ENCODE results near the gene EIF2B4. TPM values are rescaled to one million over a fixed set of nuclear protein-coding genes. Genes with fewer than 3 reads are reported as not detected.
A peak's percentile ranks its signal among the peaks of the same experiment; 100 is the strongest.

Gene EIF2B4
- 33.4 and 40.1 TPM in 2 replicates for total RNA-seq (2014; rRNA removed)
- 54.8 TPM for polyA plus RNA-seq (2012)

DNA sequence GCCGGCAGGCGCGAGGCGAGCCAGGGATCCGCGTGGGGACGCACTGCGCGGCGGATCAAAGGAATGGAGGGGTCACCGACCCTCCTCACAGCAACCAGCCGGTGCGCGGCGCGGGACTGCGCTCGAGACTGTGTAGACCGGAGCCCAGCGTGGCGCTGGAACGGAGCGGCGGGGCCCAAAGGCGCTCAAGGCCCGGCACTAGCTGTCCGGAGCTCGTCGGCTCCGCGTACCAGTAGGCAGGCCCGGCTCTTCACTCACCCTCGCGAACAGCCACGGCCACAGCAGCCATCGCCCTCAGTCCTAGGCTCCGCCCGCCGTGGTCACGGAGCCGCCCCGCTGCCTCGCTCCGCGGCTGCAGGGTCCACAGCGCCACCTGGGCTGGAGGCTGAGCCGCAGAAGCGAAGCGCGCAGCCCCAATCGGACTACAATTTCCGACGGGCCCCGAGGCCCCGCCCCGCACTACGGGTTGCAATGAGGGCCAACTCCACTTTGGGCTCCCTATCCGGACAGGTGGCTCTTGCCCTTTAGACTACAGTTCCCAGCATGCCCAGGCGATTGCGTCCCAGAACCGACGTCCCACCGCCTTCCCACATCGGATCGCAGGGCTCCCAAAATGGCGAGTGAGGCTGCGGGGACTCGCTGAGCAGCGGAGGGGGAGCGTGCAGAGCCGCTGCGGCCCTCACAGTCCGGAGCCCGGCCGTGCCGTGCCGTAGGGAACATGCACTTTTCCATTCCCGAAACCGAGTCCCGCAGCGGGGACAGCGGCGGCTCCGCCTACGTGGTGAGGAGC, at the start of gene EIF2B4, which contains the start of gene SNX17:
TSS of gene EIF2B4 (minus strand) at position 313 of the 790 bp plus-strand sequence. CDS start at position 289, 24 bp downstream.
TSS of gene SNX17 (plus strand) at position 591 of the 790 bp plus-strand sequence. CDS start at position 719, 128 bp downstream.
- DNase-seq (ENCODE audit: low read depth): peak; percentile 99

- DNase-seq (ENCODE audit: low read depth): no peak
These were observed 46.0 kb upstream of the EIF2B4 start for GRCh38 chr2:27416151-27416550.

- DNase-seq (ENCODE audit: low read depth): no peak
These were observed 42.4 kb upstream of the EIF2B4 start for GRCh38 chr2:27412419-27413152.

DNA sequence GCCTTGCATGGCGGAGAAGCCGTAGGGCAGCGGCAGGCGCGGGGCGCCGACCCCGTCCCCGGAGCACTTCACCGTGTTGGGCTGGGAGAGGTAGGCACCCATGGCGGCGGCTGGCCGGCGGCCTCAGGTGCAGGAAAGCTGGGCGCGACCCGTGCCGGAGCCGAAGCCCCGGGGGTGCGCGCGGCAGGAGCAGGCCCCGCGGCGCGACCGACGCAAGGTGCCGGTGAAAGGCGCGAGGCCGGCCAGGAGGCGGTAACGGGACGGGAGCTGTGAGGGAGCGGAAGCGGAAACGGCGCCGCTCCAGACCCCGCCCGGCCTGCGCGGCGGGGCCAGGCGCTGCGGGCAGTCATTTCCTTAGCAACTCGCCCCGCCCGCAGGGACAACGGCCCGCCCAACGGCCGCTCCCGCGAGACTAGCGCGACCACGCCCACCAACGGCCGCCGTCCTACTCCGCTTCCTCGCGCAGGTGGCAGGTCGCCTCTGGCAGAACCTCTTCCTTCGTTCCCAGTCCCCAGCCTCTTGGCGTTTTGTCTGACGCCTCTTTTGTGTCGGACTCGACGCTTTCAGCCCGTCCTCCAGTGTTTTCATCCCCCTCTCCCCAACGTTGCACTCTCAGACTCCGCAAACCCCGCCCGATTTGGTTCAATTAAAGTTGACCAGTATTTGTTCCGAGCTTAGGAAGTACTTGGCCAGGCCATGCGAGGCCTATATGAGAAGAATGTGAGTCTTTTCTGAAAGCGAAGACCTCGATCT, 39.4 kb upstream of the EIF2B4 start, which contains the start of gene PPM1G:
TSS of gene PPM1G (minus strand) at position 271 of the 753 bp plus-strand sequence. CDS start at position 102, 169 bp downstream.
- DNase-seq (ENCODE audit: low read depth): peak; percentile 88

- peak; percentile 21 for DNase-seq (ENCODE audit: low read depth)
These were observed 38.6 kb upstream of the EIF2B4 start for GRCh38 chr2:27408601-27409320.

DNA sequence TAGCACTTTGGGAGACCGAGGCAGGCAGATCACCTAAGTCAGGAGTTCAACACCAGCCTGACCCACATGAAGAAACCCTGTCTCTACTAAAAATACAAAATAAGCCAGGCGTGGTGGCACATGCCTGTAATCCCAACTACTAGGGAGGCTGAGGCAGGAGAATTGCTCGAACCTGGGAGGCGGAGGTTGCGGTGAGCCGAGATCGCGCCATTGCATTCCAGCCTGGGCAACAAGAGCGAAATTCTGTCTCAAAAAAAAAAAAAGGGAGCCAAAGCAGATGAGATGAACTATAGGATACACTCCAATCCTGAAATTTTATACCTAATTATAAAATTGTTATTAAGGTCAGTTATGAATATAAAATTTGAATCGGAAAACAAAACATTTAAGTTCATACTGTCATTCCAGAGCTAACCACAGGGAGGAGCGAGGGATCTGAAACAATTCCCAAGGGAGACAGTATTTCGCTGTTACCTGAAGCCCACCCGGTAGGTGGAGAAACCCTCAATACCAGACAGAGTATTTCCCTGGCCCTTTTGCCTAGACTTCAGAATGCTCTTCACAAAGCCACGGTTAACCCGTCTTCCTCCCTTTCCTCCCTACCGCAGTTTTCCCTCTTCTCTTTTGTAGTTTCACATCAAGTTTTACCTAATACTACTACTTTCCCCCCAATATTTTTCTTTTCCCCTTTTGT, 37.8 kb upstream of the EIF2B4 start:
- peak; percentile 63 for DNase-seq (ENCODE audit: low read depth)

- DNase-seq (ENCODE audit: low read depth): peak; percentile 82
These were observed 30.4 kb upstream of the EIF2B4 start for GRCh38 chr2:27400348-27401135.

- no peak for DNase-seq (ENCODE audit: low read depth)
These were observed 28.8 kb upstream of the EIF2B4 start for GRCh38 chr2:27398962-27399361.

DNA sequence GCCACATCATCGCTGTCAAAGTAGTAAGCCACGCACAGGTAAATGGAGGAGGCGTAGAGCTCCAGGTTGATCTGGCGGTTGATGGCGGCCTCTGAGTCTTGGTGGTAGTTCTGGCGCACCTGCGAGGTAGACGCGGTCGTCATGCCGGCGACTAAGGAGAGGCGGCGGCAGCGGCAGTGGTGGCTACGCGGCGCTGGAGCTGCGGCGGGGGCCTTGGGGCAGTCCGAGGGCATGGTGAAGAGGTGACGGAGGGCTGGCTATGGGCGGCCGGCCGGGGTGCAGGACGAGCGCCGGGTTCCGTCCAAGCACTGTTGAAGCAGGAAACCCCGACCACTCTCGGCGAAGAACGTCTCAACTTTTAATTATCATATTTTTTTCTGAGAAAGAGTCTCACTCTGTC, 23.1 kb upstream of the EIF2B4 start:
- DNase-seq (ENCODE audit: low read depth): no peak

DNA sequence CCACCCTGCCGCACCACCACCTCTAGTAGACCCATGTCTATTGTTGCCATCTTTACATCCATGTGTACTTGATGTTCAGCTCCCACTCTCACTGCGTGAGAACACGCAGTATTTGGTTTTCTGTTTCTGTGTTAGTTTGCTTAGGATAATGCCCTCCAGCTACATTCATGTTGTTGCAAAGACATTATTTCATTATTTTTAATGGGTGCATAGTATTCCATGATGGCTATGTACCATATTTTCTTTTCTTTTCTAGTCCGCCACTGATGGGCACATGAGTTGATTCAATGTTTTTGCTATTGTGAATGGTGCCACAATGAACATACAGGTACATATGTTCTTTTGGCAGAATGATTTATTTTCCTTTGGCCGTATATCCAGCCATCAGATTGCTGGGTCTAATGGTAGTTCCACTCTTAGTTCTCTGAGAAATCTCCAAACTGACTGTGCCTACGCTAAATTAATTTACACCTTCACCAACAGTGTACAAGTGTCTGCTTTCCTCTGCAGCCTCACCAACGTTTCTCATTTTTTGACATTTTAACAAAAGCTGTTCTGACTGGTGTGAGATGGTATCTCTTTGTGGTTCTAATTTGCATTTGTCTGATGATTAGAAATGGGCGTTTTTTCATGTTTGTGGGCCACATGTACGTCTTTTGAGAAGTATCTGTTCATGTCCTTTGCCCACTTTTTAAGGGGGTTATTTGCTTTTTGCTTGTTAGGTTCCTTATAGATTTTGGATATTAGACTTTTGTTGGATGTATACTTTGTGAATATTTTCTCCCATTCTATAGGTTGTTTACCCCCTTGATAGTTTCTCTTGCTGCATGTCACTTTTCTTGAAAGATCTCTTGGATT, 20.9 kb upstream of the EIF2B4 start:
- no peak for DNase-seq (ENCODE audit: low read depth)

DNA sequence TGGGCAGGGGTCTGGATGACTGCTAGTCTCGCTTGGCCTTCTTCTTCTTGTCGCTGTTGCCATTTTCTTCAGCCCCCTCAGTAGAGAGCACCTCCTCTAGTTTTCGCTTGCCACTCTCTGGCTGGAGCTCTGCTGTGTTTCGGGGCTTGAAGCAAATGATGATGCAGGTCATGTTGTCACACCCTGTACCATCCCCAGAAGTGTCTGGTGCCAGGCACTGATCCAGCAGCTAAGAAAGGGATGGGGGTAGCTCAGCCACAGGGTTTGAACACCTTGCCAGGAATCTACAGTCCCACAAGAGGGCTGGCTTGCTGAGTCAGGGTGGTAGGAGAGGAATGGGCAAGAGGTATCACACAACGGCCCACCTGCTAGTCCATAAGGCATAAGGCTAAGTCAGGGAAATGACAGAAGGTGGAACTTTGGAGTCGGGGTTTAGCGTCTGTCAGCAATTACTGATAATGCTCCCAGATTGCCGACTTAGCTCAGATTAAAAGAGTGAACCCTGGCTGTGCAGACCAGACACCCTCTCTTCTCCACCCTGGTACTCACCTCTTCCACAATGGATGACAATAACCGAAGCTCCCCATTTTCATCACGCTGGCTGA, 11.5 kb upstream of the EIF2B4 start:
- no peak for DNase-seq (ENCODE audit: low read depth)

DNA sequence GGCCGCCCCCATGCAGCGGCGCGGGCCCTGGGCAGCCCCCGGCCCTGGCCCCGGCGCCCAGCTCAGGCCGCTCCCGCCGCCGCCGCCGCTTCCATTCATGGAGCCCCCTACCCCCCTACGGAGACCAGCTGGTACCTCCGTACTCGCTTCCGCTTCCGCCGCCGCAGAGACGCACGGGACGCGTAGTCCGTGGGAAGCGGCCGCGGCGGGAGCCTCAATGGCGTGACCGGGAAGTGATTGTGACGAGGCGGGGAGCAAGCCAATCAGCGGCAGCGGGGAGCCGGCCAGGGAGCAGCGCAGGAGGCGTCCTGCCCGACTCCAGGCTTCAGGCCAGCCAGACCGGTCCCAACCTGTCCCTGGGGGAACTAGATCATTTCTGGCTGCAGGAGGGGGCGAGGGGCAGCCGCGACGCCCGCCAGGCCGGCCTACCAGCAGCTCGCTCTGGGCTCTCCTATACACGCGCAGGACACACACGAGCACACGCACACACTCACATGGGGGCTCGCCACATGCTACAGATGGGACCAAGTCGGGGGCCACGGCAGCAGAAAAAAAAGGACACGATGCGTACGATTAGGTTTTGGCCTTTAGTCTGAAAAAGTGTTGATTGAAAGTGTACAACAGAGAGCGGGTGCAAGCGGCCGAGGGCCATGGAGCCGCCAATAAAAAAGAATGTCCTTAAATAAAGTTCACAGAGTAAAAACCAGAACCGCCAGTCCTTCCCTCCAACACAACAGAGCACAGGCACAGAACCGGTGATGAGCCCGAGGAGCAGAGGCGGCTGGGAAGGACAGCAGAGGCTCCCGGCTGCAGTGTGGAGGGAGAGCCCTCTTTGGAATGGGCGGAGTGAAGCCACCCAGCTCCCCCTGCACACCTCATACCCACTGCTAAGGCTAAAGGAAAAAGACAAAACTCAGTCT, 10.7 kb upstream of the EIF2B4 start, which contains the start of gene ZNF513:
TSS of gene ZNF513 (minus strand) at position 109 of the 920 bp plus-strand sequence. CDS start 208 bp downstream, outside the sequence.
- DNase-seq (ENCODE audit: low read depth): peak; percentile 94

DNA sequence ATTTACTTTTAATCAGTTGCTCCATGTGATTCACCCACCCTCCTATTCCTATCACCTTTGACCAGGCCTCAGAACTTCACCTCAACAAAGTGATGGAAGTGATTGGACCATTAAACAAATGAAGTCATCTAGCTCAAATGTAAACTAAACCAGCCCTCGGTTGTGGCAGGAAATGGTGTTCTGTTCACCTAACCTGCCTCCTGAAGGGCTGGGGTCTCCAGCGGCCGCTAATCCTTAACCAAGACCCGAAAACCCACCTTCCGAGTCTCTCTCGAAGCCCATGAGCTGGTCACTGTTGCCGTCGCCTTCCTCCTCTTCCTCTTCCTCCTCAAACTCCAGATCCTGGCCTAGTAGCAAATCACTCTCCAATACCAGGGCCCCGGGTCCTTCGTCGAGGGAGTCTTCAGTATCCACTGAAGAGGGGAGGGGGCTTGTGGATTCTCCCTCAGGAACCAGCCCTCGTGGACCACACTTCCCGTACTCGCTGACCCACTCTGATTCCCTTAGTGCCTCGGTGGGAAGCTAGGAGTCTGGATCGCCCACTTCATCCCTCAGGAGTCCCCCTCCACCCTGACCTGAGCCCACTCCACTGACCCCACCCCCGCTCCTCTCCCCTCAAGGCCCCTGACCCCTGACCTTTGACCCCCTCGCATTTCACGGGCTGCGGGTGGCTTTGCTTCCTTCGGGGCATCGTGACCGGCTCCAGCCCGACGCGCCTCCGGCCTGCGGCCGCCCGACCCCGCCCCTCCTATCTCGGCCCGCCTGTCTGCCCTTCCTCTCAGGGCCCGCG, 9.9 kb upstream of the EIF2B4 start:
- DNase-seq (ENCODE audit: low read depth): peak; percentile 55

DNA sequence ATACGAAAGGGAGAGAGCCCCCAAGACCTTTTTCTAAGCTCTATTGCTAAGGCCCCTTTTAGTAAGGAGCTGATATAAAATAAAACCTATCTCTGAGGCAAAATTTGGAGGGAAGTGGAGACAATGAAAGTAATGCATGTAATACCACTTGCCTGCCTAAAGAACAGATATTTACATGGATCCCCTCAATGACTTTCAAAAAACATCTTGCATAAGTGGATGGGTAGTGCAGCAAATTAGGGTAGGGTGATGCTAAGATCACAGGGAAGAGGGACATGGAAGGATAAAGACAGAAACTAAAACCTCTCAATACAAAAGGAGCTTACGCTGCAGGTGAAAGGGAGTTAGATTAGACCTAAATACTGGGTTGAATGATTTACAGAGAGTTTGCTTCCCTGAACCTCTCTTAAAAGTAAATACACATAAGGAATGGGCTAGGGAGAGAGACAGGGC, 9.3 kb upstream of the EIF2B4 start:
- no peak for DNase-seq (ENCODE audit: low read depth)

GRCh38 chr2:27378809-27379290, 8.7 kb upstream of the EIF2B4 start:
- DNase-seq (ENCODE audit: low read depth): no peak

Data from LHCN-M2 (cell line).